GM18507 (cell line): ENCODE results near the gene SAMD4A.

Source experiments
- DNase-seq: peaks from one replicate; pipeline ENCODE4 v3.0.0; 2011; ENCODE audit warnings: low read depth; ENCODE audit not compliant: insufficient read length; ENCODE audit errors: extremely low spot score
- FAIRE-seq: peaks from 2 replicates; lab custom pipeline; 2011; peaks lifted over from hg19 to GRCh38; lab: Jason Lieb, UNC

Gene SAMD4A

DNA sequence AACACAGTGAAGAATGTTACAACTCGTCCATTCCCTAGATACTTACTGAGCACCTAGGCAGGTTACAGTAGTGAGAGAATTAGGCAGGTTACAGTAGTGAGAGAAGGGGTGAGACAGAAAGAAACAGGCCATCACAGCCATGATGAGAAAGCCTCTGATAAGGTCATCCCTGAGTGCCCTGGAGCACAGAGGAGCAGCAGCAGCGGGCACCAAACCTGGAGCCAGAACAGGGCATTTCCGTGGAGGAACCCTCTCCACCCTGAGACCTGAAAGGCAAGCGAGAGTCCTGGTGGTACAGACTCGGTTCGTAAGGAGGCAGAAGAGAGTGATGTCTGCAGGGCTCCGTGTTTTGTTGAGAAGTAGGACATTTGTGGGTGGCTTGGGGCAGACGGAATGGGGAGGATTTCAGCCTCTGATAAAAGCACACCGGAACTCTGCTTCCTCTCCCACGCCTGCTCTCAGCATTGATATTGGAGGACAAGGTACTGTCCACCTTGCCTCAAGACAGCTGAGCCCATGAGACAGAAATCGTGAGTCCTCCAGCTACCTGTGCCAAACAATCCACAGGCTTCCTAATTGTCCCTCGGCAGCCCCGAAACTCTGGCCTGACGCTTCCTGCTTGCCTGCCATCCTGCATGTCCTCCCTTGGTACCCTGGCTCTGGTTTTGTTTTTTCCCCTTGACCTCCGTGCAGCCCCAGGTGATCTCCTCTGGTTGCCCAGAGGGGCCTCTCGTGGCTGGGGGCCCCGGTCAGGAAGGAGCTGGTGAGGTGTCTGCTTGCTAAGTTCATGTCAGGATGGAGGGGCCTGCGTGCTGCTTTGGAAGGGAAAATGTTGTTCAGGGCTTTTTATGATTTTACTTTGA lies 199.6 kb downstream of the SAMD4A start:
- DNase-seq (no peak), FAIRE-seq (no peak)

DNA sequence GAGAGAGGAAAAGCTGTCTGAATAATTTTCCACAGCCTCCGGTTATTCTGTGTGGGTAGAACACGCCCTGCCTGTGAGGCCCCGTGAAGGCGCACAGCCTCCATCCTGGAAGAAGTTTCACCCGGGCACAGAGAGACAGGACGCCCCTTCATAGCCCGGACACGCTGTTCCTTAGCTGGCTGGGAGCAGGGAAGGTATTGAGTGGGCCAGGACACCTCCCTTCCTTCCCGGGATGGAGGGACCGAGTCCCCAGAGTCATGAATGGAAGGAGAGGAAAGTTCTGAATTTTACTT lies 200.2 kb downstream of the SAMD4A start:
- FAIRE-seq, result no peak
- DNase-seq, result no peak

DNA sequence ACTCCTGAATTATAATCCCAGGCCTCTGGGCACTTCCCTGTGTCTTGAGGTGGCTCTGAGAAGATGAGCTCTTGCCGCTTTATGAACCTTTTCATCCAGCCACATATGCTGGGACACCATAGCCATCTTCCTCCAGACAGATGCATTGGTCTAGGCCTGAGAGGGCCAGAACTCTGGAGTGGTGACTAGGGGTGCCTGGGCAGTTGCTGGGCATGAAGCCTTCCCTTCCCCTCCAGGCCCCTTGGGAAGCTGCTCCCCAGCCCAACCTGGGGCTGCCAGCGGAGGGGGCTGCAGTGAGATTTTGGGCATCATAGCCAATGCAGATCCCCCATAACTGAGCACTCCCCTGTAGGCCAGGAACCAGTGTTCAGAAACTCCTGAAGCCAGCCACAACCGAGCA lies 200.5 kb downstream of the SAMD4A start:
- DNase-seq (no peak), FAIRE-seq (no peak)

DNA sequence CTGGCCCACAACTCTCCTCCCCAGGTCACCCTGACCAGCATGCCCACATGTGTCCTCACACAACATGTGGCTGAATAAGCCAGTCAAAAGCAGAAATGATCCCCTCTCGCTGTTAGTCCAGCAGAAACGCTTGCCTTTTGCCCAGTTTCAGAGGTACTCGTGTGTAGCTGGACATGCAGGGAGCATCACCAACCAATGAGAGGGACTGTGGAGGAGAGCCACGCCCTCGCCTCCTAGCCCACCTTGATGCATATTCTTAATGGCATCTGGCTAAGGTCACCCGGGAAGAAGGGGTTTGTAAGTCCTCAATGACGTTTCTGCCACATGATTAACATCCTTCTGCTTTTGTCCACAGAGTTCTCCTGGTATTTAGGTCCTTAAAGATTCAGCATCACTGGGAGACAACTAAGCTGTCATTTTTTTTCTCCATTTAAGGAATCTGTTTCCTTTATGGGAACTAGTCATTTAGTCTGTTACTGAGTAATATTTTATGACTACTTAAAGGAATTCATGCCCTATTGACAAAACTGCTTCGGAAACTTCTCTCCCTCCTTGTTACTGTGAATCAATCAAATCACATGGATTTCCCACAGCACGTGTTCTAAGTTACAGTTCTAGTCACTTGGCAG lies 201.7 kb downstream of the SAMD4A start:
- no peak for DNase-seq
- FAIRE-seq, result no peak

DNA sequence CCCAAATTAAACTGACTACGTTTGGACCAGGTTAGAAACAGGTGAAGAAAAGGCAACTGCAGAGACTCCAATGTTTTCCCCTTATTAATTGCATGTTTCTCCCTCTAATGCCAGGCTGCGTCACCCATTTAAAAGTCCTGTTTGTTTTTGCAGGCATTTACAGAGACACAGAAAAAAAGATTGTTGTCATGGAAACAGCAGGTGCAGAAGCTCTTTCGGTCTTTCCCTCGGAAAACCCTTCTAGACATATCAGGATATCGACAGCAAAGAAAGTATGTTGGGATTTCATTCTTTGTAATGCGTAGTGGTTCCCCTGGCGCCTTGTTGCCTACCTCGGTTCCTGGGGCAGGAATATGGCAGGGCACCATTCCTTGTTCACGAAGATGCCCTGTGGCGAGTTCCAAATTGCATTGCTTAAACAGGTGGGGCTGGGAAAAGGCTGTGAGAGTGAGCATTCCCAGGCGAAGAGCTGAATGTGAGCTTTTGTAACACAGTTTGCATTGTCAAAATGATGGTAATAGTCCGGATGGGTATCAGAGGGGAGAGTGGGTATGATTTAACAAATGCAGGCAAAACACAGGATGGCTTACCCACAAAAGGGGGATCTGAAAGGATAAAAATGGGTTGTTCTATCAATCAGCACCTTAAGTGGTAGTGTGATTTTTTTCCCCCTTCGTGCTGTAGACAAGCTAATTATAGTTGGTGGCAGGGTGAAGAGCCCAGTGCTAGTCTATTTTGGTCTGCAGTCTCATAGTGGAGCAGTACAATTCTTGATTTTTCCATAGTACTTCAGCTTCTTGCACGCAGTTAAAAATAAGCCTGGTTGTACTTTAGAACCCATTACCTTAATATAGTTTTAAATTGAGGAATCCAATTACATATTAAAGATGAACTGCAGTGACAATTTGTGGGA lies 203.3 kb downstream of the SAMD4A start:
- DNase-seq (no peak), FAIRE-seq (no peak)

DNA sequence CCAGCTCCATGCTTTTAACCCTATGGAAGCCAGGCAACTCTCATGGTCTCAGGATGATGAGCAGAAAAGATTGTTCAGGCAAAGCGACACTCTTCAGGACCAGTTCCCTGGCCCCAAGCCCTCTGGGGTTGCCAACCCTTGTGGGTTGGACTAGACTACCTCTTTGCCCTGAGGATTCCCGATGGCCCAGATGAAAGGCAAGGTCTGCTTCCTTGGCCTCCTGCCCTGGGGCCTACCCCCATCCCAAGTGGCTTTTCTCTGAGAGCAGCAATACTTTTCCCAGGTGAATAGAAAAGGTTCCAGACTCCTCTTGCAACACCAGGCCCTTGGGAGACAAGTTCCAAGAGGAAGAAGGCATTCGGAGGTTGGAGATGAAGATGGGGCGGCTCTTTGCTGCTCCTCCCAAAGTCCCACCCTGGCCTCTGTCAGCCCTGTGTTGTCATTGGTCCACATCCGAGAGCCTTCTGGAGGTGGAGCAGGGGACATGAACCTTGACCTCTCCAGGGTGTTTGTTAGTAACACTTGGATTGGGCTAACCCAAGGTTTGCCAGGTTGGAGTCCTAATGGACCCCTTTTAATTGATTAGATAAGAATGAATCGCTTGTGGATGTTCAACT lies 204.6 kb downstream of the SAMD4A start:
- no peak for FAIRE-seq
- no peak for DNase-seq

DNA sequence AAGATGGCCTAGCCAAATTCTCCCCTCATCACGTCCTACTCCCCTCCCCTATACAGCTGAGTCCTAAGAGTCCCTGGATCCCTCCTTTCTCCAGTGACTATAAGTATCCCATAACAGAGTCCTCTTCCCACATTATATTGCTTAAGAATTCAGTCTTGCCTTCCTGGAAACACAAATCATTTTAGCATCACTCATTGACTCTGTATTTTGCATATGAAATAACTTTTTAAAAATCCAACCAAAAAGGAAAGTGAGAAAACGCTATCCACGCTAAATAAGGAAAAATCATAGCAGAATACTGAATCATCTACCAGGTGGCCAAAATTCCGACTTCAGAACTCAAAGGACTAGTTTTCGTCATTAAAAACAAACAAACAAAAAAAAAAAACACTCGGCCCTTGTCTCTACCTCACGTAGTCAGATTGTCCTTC lies 205.5 kb downstream of the SAMD4A start:
- FAIRE-seq, result no peak

DNA sequence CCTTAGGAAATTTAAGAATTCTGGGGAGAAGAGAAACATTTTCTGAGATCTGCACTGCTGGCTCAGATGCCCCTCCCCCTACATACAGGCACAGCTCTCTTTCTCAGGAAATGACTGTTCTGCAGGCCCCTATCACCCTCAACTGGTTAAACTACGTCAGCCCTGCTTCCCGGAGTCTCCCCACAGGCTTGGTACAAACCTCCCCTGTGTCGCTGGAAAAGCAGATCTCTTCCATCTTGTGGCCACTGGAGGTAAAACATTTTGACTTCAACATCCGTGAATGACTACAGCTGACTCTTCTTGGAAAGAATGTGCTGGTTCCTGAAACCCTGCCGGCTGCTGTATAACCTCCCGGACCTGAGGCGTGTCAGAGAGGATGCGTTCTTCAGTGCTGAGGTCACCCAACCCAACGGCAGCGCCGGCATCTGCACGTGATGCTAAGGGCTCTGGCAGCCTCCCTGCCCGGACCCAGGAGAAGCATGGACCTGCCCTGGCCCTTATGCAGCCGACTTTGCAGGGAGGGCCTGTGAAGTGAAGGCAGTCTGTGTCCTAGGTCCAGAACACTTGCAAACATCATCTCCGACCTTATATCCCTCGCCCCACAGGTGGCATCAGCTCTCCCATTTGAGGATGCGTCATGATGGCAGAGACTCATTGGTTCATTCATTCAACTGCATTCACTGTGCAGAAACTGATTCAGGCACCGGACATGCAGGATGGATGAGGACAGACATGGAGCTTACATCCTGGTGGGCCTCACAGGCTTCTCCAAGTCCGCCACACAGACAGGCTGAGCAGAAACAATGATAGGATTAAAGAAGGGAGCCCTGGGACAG lies 206.5 kb downstream of the SAMD4A start:
- peak; percentile 89 for FAIRE-seq

More for the DNA sequence above, 205.5 kb downstream of the SAMD4A start:
- DNase-seq, result no peak

DNA sequence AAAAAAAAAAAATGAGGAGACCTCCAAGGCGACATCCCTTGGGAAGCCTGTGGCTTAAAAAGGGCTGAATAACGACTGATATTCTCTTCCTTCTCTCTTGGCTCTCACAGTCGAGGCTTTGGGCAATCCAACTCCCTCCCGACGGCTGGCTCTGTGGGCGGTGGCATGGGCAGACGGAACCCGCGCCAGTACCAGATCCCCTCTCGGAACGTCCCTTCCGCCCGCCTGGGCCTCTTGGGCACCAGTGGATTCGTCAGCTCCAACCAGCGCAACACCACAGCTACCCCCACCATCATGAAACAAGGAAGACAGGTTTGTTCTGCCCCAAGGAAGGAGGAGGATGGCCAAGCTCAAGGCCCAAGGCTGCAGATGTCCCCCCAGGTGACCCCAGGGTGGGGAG lies 207.9 kb downstream of the SAMD4A start:
- no peak for FAIRE-seq
- DNase-seq, result no peak

More for the DNA sequence above, 206.5 kb downstream of the SAMD4A start:
- DNase-seq, result peak; percentile 57

DNA sequence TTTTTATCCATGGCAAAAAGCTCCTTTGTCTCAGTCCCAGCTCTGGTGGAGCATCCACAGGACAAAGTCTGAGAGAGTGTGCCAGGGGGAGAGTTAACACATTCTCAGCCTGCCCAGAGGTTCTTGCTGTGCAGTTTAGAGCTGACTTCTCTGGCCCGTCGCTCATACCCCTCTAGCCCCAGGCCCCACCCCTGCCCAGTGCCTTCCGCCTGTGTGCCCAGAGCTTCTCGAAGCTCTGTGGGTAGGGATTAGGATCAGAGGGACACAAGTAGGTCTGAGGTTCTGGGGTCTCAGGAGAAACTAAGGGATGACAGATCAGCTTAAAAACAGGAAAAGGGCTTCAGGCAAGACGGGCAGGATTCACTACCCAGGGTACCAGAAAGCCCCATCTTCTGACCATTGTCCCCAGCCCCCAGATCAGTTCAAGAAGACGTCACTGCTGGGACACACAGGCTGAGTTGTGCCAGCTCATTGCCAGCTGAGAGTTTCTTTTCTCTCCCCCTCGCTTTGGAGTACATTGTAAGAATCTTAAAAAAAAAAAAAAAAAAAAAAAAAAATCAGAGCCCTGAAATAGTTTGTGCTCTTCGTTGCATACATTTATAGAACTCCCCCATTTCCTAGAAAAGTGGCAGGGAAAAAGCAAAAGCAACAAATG lies 208.7 kb downstream of the SAMD4A start:
- no peak for FAIRE-seq
- no peak for DNase-seq

DNA sequence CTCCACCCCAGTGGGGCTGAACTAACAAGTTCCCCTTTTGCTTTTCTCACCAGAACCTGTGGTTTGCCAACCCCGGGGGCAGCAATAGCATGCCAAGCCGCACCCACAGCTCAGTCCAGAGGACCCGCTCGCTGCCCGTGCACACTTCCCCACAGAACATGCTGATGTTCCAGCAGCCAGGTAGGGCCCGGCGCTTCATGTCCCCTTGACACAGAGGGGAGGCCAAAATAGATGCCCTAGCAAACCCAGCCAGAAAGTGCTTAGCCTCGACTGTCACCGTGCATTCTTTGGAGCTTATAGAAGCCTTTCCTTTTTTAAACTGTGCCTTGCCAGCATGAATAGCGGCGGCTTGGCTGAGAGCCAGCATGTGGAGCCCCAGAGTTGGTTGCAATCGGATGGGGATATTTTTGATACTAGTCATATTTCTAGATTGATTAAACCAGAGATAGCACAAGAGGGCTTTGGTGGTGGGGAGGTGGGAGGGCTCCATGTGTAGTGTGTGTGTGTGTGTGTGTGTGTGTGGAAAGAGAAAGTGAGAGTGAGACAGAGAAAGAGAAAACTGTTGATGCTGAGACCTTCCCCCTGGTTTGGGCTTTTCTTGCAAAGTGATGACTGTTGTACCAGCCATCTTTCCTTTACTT lies 209.6 kb downstream of the SAMD4A start:
- FAIRE-seq (peak; percentile 77), DNase-seq (no peak)

DNA sequence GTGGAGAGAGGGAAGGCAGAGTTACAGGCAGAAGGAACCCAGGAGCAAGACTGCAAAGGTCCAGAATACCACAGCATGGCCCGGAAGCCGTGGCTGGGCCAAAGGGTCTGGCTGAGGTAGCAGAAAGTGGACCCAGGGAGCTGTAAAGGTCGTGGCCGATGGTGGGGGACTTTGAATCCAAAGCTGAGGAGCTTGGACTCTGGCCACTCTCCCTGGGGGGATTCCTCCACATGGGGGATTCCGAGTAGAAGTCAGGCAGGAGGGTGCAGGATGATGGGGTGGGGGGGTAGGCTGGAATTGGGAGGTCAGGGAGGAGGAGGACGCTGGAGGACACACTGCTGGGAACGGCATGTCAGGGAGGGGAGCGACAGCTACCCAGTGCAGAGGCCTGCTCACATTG lies 210.5 kb downstream of the SAMD4A start:
- FAIRE-seq (no peak), DNase-seq (no peak)

DNA sequence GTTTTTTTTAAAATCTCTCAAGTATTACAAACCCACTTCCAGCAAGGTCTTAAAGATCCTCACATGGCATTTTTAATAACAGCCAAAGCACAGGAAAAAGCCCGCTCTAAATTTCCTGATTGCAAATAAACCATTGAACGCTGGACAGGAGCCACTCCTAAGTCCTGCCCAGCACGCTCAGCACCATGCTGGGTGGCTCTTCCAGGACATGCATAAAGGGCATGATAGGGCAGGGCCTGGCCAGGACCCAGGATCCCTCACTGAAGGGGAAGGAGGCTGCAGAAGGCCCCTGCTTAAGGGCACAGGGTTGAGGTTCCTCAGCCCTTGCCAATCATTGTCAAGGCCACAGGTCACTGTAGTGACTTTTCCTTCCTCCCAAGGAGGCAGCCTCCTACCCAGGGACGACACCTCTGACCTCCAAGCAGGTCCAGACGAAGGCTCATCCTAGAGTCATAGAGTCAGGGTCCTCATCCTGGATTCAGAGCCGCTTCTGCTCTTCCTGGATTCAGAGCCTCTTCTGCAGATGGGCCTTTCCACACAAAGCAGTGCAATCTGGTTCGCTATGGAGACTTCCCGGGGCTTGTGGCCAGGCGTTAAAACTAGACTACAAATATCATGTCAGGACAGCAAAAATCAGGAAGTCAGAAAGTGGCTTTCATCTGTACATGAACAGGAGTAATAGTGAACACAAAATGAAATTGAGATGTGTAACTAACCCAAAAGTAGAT lies 211.9 kb downstream of the SAMD4A start:
- DNase-seq (no peak), FAIRE-seq (peak; percentile 21)

DNA sequence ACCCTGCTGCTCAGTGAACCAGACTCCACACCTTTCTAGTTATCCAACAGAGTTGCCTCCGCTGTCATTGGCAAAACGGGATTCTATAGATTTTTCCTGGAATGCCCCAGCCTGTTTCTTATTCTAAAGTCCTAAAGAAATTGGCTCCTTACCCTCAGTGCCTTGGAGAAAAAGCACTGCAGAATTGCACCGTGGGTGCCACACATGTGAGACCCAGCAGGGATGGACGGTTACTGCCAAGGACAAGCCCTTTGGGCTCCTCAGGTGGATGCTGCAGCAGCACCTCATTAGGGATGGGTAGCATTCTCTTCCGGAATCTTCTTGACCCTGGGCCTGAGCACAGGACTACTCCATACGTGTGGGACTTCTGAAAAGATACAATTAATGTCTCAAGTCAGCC lies 214.2 kb downstream of the SAMD4A start:
- DNase-seq (no peak), FAIRE-seq (no peak)

DNA sequence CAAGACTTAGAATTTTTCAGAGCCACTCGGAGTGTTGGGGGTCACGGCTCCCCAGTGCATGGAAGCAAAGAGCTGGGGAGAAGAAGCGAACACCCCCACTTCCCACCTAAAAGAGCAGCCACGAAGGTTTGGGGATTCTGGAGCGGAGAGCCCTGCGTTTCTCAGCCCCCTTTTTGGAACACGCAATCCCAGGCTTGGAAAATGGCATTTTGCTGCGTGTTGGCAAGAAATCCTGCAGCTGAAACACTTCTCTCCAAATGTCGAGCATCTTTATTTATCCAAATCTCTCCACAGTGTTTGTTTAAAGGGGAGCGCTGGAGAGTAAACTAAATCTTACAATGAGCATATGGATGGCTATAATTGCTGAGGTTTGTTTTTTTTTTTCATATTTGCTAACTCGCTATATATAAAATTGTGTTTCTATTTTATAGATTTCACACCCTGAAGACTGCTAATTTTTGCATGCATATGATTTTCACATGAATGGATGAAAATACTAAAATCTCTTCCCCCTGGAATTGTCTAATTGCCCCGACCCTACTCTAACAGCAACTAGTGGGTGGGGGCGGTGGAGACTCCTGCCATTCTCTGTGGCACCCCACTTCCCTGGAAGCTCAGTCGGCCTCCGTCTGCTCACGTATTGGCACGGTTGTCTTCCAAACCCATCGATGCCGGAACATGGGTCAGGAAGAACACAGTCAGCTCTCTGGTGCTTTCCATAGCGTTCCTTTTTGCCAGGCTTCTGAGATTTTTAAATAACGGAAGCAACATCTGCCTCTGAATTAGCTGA lies 215.2 kb downstream of the SAMD4A start:
- DNase-seq (no peak), FAIRE-seq (no peak)

DNA sequence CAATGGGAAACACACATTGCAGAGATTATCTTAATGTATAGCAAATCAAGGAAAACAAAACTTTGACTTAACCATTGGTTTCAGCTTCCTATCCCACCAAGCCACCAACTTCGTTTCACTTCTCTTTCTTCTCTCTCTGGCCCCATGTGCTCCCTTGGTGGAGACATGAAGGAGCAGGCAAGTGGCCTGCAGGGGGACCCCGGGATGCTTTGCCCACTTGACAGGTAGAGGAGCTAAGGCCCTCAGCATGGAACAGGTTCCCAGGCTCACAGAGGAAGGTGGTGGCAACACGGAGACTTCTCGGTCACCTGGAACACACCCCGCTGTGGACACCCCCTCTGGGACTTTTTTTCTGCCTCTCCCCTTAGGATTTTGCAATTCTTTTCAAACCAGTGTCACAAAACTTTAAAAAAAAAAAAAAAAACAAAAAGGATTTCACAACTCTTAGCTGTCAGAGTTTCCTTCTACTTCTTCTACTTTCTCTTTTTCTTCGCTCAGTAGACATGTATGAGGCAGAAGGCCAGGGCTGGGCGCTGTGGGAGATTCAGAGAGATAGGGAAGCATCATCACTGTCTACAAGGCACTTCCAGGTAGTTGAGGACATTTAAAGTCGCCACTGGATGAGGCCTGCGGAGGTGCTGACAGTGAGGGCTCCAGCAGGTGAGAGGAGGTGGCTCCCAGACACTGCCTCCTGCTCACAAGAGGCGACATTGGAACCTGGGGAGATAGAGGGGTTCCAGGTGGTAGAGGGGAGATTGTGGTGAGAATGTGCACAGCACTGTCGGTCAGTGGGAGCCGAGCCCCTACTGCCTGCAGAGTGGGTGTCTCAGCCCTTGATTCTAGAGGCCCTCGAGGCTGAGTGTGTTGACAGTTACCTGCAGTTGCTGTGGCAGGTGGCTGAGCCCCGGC lies 216.1 kb downstream of the SAMD4A start:
- DNase-seq (peak; percentile 70), FAIRE-seq (peak; percentile 96)
